CD8-positive, alpha-beta memory T cell (primary cell): Measurements from ENCODE around the gene CCDC158. TPM values are rescaled to one million over a fixed set of nuclear protein-coding genes. Genes with fewer than 3 reads are reported as not detected.

ENCODE experiments used
- CTCF ChIA-PET: fragments of 350-600 bp; sonication (Branson Sonifier 250); formaldehyde crosslinking; loops from one replicate; lab custom pipeline; 2021; ENCODE audit warnings: antibody characterized with exemption; lab: Charles Lee
- POLR2A ChIA-PET: fragments of 350-600 bp; sonication (Branson Sonifier 250); formaldehyde crosslinking; loops from one replicate; lab custom pipeline; 2021; ENCODE audit warnings: antibody characterized with exemption; lab: Charles Lee
- DNase-seq, 5 donors: peaks; one replicate each; pipeline versions ENCODE4 v3.0.0 to v3.0.0-alpha.2; 2020 to 2022; ENCODE audit warnings: mixed read lengths in 1 of 5
- H3K27ac ChIP-seq: one replicate; pipeline ENCODE4 v1.7.0; 2013; ENCODE audit warnings: low read depth, mild to moderate bottlenecking, low read length, moderate library complexity
- H3K27me3 ChIP-seq: 2 replicates; pipeline ENCODE4 v1.7.0; 2013; ENCODE audit warnings: low read length, mild to moderate bottlenecking; ENCODE audit not compliant: insufficient read depth, poor library complexity, severe bottlenecking
- H3K36me3 ChIP-seq: 2 replicates; pipeline ENCODE4 v1.7.0; 2013; ENCODE audit warnings: mild to moderate bottlenecking, low read length, moderate library complexity; ENCODE audit not compliant: insufficient read depth
- H3K4me1 ChIP-seq: 2 replicates; pipeline ENCODE4 v1.7.0; 2013; ENCODE audit warnings: mild to moderate bottlenecking, low read length, moderate library complexity; ENCODE audit not compliant: insufficient read depth
- H3K4me3 ChIP-seq: 2 replicates; pipeline ENCODE4 v1.7.0; 2013; ENCODE audit warnings: mild to moderate bottlenecking, low read length
- H3K9me3 ChIP-seq: 2 replicates; pipeline ENCODE4 v1.7.0; 2013; ENCODE audit warnings: mild to moderate bottlenecking, low read length
- H3K27ac Mint-ChIP-seq, 8 donors: one replicate each; pipeline ENCODE4 v1.8.0; 2020 to 2021; ENCODE audit warnings: mixed read lengths in 8 of 8, mild to moderate bottlenecking in 6 of 8, inconsistent platforms in 3 of 8, moderate library complexity in 3 of 8
- H3K27me3 Mint-ChIP-seq, 2 donors: one replicate each; pipeline ENCODE4 v1.8.0; 2020 to 2021; ENCODE audit warnings: mixed read lengths in 2 of 2, mild to moderate bottlenecking in 1 of 2, moderate library complexity in 1 of 2
- H3K36me3 Mint-ChIP-seq, 3 donors: one replicate each; pipeline ENCODE4 v1.8.0; 2020 to 2021; ENCODE audit warnings: mixed read lengths in 3 of 3, inconsistent platforms in 1 of 3, mild to moderate bottlenecking in 1 of 3
- H3K4me1 Mint-ChIP-seq, 3 donors: one replicate each; pipeline ENCODE4 v1.8.0; 2020 to 2021; ENCODE audit warnings: mixed read lengths in 3 of 3, inconsistent platforms in 1 of 3, mild to moderate bottlenecking in 1 of 3
- H3K4me3 Mint-ChIP-seq, 7 donors: one replicate each; pipeline ENCODE4 v1.8.0; 2020 to 2021; ENCODE audit warnings: mixed read lengths in 7 of 7, mild to moderate bottlenecking in 6 of 7, moderate library complexity in 4 of 7, inconsistent platforms in 2 of 7
- H3K9me3 Mint-ChIP-seq, 5 donors: one replicate each; pipeline ENCODE4 v1.8.0; 2020 to 2022; ENCODE audit warnings: mixed read lengths in 5 of 5, mild to moderate bottlenecking in 3 of 5, moderate library complexity in 2 of 5, inconsistent platforms in 1 of 5
- polyA plus RNA-seq: library from polyadenylated mRNA; unstranded; fragments of 300-500 nt; fragmentation: Illumina TruSeq; gene quantifications from one replicate; pipeline ENCODE4 v1.2.3, GENCODE V29; 2021
- total RNA-seq, 2 experiments: library from RNA; stranded (reverse); gene quantifications; one replicate each; pipeline ENCODE4 v1.2.3, GENCODE V29; 2021

Gene CCDC158
- total and polyA plus RNA-seq, 3 experiments from 2014 or later: not detected

DNA sequence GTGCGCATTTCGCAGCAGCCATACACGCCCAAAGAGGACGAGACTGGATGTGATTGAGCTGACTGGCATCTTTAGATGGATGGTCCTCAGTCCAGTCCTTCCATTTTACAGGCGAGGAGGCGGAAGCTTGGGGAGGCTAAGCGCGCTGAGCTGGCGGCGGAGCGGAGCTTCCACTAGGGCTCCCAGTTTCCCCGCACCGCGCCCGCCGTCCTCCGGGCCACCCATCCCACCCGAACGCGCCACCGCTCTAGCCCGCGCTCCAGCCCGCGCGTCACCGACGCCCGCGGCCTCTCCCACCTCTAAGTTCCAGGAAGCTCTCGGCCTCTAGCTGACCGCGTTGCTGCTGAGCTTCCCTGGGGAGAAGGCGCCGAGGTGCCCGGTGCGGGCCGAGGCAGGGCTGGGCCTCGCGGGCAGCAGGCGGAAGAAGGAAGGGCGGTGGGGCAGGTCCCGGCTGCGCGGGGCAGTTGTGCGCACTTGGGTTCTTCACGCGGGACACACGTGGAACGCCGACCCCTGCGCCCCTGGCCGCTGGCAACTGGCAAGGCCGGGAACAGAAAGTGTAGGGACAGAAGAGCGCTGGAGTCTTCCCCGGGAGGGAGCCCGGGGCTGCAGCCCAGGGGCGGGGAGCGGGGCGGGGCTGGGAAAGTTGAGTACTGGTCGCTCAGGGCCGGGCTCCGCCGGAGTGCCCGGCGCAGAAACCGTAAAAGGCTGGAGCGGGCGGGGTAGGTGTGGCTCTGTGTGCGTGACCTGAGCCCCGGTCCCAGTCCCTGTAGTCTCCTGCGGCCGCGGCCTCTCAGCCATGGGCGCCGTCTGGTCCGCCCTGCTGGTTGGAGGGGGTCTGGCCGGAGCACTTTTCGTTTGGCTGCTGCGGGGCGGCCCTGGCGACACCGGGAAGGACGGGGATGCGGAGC, 114.7 kb downstream of the CCDC158 start, which contains the start of gene STBD1:
Gene STBD1, plus strand, starts transcription at position 763 of the 911 bp plus-strand sequence. Its CDS starts 37 bp downstream, at position 800.
- Histone ChIP-seq H3K36me3 (no peaks in the 10 kb centered on the region), H3K4me1 (peaks cover 21% of the 10 kb centered on the region), H3K27ac (peak within 1 kb of the TSS; percentile 28), H3K9me3 (no peaks in the 10 kb centered on the region), H3K4me3 (peak within 1 kb of the TSS; percentile 51), H3K27me3 (no peaks in the 10 kb centered on the region)
- Mint-ChIP-seq H3K4me1 (peaks cover 27 to 50% (median 37%) of the 10 kb centered on the region in 3 donors), H3K27ac (peak within 1 kb of the TSS; percentile 15 to 83 (median 42)), H3K36me3 (peaks cover 0 to 7% (median 0%) of the 10 kb centered on the region in 3 donors), H3K4me3 (peak within 1 kb of the TSS; percentile 77 to 91 (median 84)), H3K27me3 (peaks cover 2 to 9% of the 10 kb centered on the region in 2 donors), H3K9me3 (no peaks in the 10 kb centered on the region)
- ChIA-PET CTCF (interaction anchor here (0.6 to 3.2 kb wide), 5 partner anchors 9 to 656 kb away, joined by 3 to 12 read pairs (median 5); no protein-coding TSS in a partner anchor), POLR2A (no interaction called here)
- peak in 3 of 5 donors; percentile 12 to 31 (median 30) for DNase-seq

DNA sequence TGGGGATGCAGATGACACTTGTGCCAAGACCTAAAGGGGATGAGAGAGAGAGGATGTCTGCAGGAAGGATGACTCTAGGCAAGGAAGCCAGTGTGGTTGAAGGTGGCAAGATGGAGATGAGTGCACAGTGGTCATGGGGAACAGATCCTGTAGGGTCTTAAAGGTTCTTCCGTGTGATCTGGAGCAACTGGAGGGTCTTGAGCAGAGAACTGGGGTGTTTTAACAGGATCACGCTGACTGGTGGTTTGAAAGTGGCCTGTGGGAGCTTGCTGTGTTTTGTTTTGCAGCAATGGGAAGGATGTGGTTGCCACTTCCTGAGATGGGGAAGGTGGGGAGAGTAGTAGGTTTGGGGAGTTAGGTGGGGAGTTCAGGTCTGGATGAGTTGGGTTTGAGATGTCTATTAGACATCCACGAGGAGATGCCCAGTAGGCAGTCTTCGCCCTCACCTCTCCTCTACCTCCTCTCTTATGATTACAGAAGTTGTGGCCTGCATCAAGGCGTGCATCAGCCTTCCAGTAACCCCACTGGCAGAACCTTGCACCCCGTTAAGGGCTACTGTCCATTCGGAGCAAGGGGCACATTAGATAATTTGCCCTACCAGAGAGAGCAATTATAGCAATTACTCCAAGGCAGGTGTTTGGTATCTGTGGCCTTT, 115.8 kb downstream of the CCDC158 start:
- Histone ChIP-seq H3K27ac (peak overlapping the region; percentile 28), H3K4me1 (peaks cover 21% of the 10 kb centered on the region), H3K27me3 (no peaks in the 10 kb centered on the region), H3K36me3 (no peaks in the 10 kb centered on the region), H3K4me3 (peak overlapping the region; percentile 51), H3K9me3 (no peaks in the 10 kb centered on the region)
- CTCF ChIA-PET: interaction anchor here (0.9 to 3.2 kb wide), 3 partner anchors 10 to 73 kb away, joined by 3 to 12 read pairs (median 5); no protein-coding TSS in a partner anchor
- peaks cover 2 to 9% of the 10 kb centered on the region in 2 donors for H3K27me3 Mint-ChIP-seq
- POLR2A ChIA-PET: no interaction called here
- peaks cover 0 to 1% (median 0%) of the 10 kb centered on the region in 5 donors for H3K9me3 Mint-ChIP-seq
- H3K27ac Mint-ChIP-seq: peak overlapping the region; percentile 23 to 83 (median 42)
- peak overlapping the region; percentile 77 to 91 (median 84) for H3K4me3 Mint-ChIP-seq
- H3K36me3 Mint-ChIP-seq: peaks cover 0 to 7% (median 0%) of the 10 kb centered on the region in 3 donors
- peaks cover 28 to 57% (median 39%) of the 10 kb centered on the region in 3 donors for H3K4me1 Mint-ChIP-seq
- peak in 1 of 5 donors; percentile 12 for DNase-seq

DNA sequence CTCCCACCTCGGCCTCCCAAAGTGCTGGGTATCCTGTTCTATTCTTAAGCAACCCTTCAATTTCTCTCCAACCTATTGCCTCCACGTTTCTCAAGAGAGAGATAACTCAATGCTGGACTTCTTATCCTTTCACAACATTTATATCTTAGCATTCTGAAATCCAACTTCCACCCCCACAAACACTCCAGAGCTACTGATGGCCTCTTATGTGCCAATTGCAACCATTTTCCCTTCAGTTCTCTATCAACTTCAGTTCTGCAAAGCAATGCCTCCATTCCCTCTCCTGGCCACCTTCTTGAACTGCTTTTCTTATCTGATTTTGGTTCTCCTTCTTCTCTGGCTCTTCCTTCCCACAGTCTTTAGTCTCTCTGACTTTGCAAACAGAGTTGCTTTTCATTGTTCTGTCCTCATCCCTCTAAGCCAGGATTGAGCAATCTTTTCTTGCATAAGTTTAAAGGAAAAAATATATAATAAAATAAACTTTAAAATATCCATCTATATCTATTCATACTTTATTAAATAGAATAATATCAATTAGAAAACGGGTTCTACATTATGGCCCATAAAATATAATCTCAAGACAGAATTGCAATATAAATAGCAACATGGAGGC, 118.0 kb downstream of the CCDC158 start:
- H3K36me3 Mint-ChIP-seq: peaks cover 0 to 6% (median 4%) of the 10 kb centered on the region in 3 donors
- POLR2A ChIA-PET: no interaction called here
- H3K9me3 Mint-ChIP-seq: peaks cover 6 to 8% (median 6%) of the 10 kb centered on the region in 5 donors
- Histone ChIP-seq H3K36me3 (no peaks in the 10 kb centered on the region), H3K27me3 (no peaks in the 10 kb centered on the region), H3K4me1 (peaks cover 21% of the 10 kb centered on the region), H3K27ac (no peak overlapping the region), H3K9me3 (no peaks in the 10 kb centered on the region), H3K4me3 (no peak overlapping the region)
- peaks cover 28 to 57% (median 36%) of the 10 kb centered on the region in 3 donors for H3K4me1 Mint-ChIP-seq
- H3K27ac Mint-ChIP-seq: peak overlapping the region in 3 of 8 donors; percentile 53 to 61 (median 59)
- peaks cover 4 to 9% of the 10 kb centered on the region in 2 donors for H3K27me3 Mint-ChIP-seq
- H3K4me3 Mint-ChIP-seq: no peak overlapping the region
- no peak for DNase-seq
- CTCF ChIA-PET: no interaction called here

- Histone ChIP-seq H3K9me3 (no peaks in the 10 kb centered on the region), H3K36me3 (no peaks in the 10 kb centered on the region), H3K4me3 (no peak overlapping the region), H3K27me3 (no peaks in the 10 kb centered on the region), H3K27ac (no peak overlapping the region), H3K4me1 (peaks cover 21% of the 10 kb centered on the region)
- peaks cover 4 to 9% of the 10 kb centered on the region in 2 donors for H3K27me3 Mint-ChIP-seq
- H3K4me1 Mint-ChIP-seq: peaks cover 24 to 52% (median 32%) of the 10 kb centered on the region in 3 donors
- POLR2A ChIA-PET: no interaction called here
- CTCF ChIA-PET: no interaction called here
- no peak for DNase-seq
- H3K36me3 Mint-ChIP-seq: peaks cover 0 to 16% (median 4%) of the 10 kb centered on the region in 3 donors
- H3K27ac Mint-ChIP-seq: no peak overlapping the region
- H3K4me3 Mint-ChIP-seq: peak overlapping the region in 1 of 7 donors; percentile 2
- H3K9me3 Mint-ChIP-seq: peaks cover 9 to 17% (median 15%) of the 10 kb centered on the region in 5 donors
Observed at GRCh38 chr4:76301775-76302162, 119.2 kb downstream of the CCDC158 start.

DNA sequence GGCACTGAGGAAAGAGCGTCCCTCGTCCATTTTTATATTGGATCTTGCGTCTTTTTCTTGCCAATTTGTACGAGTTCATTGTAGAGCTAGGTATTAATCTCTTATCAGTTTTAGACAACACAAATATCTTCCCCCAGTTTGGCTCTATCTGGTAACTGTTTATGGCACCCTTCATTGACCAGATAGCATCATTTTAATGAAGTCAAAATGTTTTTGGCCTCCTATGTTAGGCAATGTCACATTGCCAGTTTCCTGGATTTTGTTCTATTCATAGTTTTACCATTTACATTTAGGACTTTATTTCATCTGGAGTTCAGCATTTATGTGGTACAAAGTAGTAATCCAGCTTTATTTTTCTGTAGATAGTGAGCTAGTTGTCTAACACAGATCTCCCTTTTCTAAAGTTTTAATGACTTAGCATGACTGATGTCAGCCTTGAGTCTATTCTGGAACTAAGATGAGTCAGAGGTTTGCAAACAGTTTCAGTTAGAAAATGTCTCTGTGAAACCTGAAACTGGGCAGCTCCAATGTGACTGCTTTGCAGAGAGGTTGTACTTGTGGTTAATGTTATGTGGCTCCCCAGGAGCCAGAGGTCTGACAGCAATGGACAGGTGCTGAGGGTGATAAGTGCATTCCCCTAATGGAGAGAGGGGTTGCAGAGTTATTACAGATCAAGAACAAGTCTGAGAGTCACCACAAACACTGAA, 119.7 kb downstream of the CCDC158 start:
- peak overlapping the region; percentile 5 for H3K27ac ChIP-seq
- no peak for DNase-seq
- ChIA-PET POLR2A (no interaction called here), CTCF (no interaction called here)
- H3K27me3 ChIP-seq: no peaks in the 10 kb centered on the region
- H3K9me3 ChIP-seq: no peaks in the 10 kb centered on the region
- Mint-ChIP-seq H3K27me3 (peaks cover 4 to 9% of the 10 kb centered on the region in 2 donors), H3K4me1 (peaks cover 24 to 52% (median 32%) of the 10 kb centered on the region in 3 donors), H3K36me3 (peaks cover 0 to 22% (median 4%) of the 10 kb centered on the region in 3 donors), H3K9me3 (peaks cover 9 to 21% (median 16%) of the 10 kb centered on the region in 5 donors), H3K4me3 (peak overlapping the region in 1 of 7 donors; percentile 2), H3K27ac (no peak overlapping the region)
- H3K36me3 ChIP-seq: no peaks in the 10 kb centered on the region
- H3K4me3 ChIP-seq: no peak overlapping the region
- peaks cover 21% of the 10 kb centered on the region for H3K4me1 ChIP-seq

DNA sequence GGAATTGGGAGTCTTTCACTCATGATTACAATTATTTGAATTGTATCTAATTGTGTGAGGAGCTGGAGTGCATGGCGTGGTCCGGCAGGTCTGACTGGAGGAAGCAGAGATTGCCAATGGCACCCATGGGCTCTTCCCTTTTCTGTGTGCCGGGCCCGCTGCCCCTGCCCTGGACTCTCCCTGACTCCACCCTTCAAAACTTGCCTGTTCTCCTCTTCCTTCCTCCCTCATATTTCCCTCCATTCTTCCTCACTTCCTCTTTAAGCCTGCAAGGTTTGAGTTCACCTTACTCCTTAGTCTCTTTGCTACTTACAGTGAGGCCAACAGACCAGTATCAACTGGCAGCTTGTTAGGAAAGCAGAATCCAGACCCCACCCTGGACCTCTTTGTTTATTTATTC, 120.9 kb downstream of the CCDC158 start:
- Mint-ChIP-seq H3K27me3 (peaks cover 7% of the 10 kb centered on the region in 2 donors), H3K4me3 (no peak overlapping the region), H3K9me3 (peaks cover 9 to 23% (median 16%) of the 10 kb centered on the region in 5 donors), H3K36me3 (peaks cover 0 to 29% (median 4%) of the 10 kb centered on the region in 3 donors), H3K4me1 (peaks cover 15 to 44% (median 24%) of the 10 kb centered on the region in 3 donors), H3K27ac (no peak overlapping the region)
- H3K36me3 ChIP-seq: no peaks in the 10 kb centered on the region
- ChIA-PET POLR2A (no interaction called here), CTCF (no interaction called here)
- no peaks in the 10 kb centered on the region for H3K27me3 ChIP-seq
- no peak for DNase-seq
- no peak overlapping the region for H3K4me3 ChIP-seq
- no peak overlapping the region for H3K27ac ChIP-seq
- peaks cover 12% of the 10 kb centered on the region for H3K4me1 ChIP-seq
- no peaks in the 10 kb centered on the region for H3K9me3 ChIP-seq

- Histone ChIP-seq H3K4me1 (no peaks in the 10 kb centered on the region), H3K27me3 (no peaks in the 10 kb centered on the region), H3K9me3 (no peaks in the 10 kb centered on the region), H3K36me3 (no peaks in the 10 kb centered on the region), H3K27ac (no peak overlapping the region), H3K4me3 (no peak overlapping the region)
- POLR2A ChIA-PET: no interaction called here
- peaks cover 4 to 26% (median 10%) of the 10 kb centered on the region in 3 donors for H3K4me1 Mint-ChIP-seq
- H3K4me3 Mint-ChIP-seq: no peak overlapping the region
- peaks cover 9 to 23% (median 16%) of the 10 kb centered on the region in 5 donors for H3K9me3 Mint-ChIP-seq
- no peak overlapping the region for H3K27ac Mint-ChIP-seq
- CTCF ChIA-PET: no interaction called here
- H3K36me3 Mint-ChIP-seq: peaks cover 0 to 35% (median 9%) of the 10 kb centered on the region in 3 donors
- no peak for DNase-seq
- peaks cover 3 to 5% of the 10 kb centered on the region in 2 donors for H3K27me3 Mint-ChIP-seq
Observed at GRCh38 chr4:76298227-76298626, 122.7 kb downstream of the CCDC158 start.
